KMS-11 (cell line): ENCODE results near the gene LIPK.

Experiments used
- H2AFZ ChIP-seq: fragments of 200-600 bp; sonication (generic); 2 replicates; pipeline ENCODE4 v1.6.1; 2016; ENCODE audit warnings: antibody characterized with exemption, mixed run types, low read depth
- H3K27ac ChIP-seq: fragments of 200-600 bp; sonication (generic); 2 replicates; pipeline ENCODE4 v1.6.1; 2016; ENCODE audit warnings: mild to moderate bottlenecking, mixed run types
- H3K27me3 ChIP-seq: fragments of 200-600 bp; sonication (generic); 2 replicates; pipeline ENCODE4 v1.6.1; 2017; ENCODE audit warnings: mild to moderate bottlenecking, low read depth, mixed run types, moderate library complexity; ENCODE audit not compliant: insufficient read depth
- H3K36me3 ChIP-seq: fragments of 200-600 bp; sonication (generic); 2 replicates; pipeline ENCODE4 v1.6.1; 2017; ENCODE audit warnings: mild to moderate bottlenecking, mixed run types; ENCODE audit not compliant: insufficient read depth
- H3K4me1 ChIP-seq: fragments of 200-600 bp; sonication (generic); 2 replicates; pipeline ENCODE4 v1.6.1; 2016; ENCODE audit warnings: mild to moderate bottlenecking, low read depth, mixed run types; ENCODE audit not compliant: poor library complexity, severe bottlenecking
- H3K4me2 ChIP-seq: fragments of 200-600 bp; sonication (generic); 2 replicates; pipeline ENCODE4 v1.7.0; 2016; ENCODE audit warnings: mild to moderate bottlenecking, mixed run types
- H3K4me3 ChIP-seq: fragments of 200-600 bp; sonication (generic); IDR thresholded peaks from 2 replicates; pipeline ENCODE4 v1.6.1; 2017; ENCODE audit warnings: low read depth, low read length, mixed read lengths; ENCODE audit not compliant: insufficient read depth
- H3K79me2 ChIP-seq: fragments of 200-600 bp; sonication (generic); 2 replicates; pipeline ENCODE4 v1.6.1; 2016; ENCODE audit warnings: low read depth, mixed run types; ENCODE audit not compliant: insufficient read depth
- H3K9ac ChIP-seq: fragments of 200-600 bp; sonication (generic); 2 replicates; pipeline ENCODE4 v1.6.1; 2016; ENCODE audit warnings: mild to moderate bottlenecking, mixed run types
- H4K20me1 ChIP-seq: fragments of 200-600 bp; sonication (generic); 2 replicates; pipeline ENCODE4 v1.6.1; 2016; ENCODE audit warnings: mild to moderate bottlenecking, mixed run types; ENCODE audit not compliant: insufficient read depth
- TF ChIP-seq, protein P1 (sequence below): fragments of 200-600 bp; sonication (generic); conservative IDR thresholded peaks from 2 replicates; pipeline ENCODE4 v1.6.1; 2017; ENCODE audit warnings: low read depth, mild to moderate bottlenecking, antibody characterized with exemption, low read length, moderate library complexity, mixed read lengths

The LIPK gene

DNA sequence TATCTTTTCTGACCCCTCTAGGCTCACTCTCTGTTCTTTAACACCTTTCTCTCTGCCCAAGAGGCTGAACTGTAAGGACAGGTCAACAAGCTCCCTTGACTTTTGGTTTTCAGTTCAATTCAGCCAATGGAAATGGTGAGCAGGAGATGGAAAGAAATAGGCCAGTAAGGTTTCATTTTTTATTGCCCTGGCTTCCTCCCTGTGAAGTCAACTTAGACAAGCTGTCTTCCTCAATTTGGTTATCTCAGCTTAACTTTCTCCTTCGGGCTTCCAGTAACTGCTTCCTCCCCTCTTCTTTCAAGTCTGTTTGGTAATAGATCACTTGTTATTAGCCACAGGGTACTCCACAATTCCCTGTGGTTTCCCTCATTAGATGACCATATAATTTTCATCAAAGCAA is 19.7 kb downstream of the LIPK start:
- no peak overlapping the region for H3K9ac ChIP-seq
- H3K4me2 ChIP-seq: 0 out of 2 replicates have a peak overlapping the region, but pooled peaks have one; percentile 12
- H4K20me1 ChIP-seq: no peaks in the 10 kb centered on the region
- no peaks in the 10 kb centered on the region for H3K4me1 ChIP-seq
- TF ChIP-seq, protein P1, sequence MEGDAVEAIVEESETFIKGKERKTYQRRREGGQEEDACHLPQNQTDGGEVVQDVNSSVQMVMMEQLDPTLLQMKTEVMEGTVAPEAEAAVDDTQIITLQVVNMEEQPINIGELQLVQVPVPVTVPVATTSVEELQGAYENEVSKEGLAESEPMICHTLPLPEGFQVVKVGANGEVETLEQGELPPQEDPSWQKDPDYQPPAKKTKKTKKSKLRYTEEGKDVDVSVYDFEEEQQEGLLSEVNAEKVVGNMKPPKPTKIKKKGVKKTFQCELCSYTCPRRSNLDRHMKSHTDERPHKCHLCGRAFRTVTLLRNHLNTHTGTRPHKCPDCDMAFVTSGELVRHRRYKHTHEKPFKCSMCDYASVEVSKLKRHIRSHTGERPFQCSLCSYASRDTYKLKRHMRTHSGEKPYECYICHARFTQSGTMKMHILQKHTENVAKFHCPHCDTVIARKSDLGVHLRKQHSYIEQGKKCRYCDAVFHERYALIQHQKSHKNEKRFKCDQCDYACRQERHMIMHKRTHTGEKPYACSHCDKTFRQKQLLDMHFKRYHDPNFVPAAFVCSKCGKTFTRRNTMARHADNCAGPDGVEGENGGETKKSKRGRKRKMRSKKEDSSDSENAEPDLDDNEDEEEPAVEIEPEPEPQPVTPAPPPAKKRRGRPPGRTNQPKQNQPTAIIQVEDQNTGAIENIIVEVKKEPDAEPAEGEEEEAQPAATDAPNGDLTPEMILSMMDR: no peak
- no peak overlapping the region for H3K4me3 ChIP-seq
- H2AFZ ChIP-seq: 0 out of 2 replicates have a peak overlapping the region, but pooled peaks have one; percentile 7
- no peaks in the 10 kb centered on the region for H3K79me2 ChIP-seq
- no peaks in the 10 kb centered on the region for H3K27me3 ChIP-seq
- no peaks in the 10 kb centered on the region for H3K36me3 ChIP-seq
- no peak overlapping the region for H3K27ac ChIP-seq

DNA sequence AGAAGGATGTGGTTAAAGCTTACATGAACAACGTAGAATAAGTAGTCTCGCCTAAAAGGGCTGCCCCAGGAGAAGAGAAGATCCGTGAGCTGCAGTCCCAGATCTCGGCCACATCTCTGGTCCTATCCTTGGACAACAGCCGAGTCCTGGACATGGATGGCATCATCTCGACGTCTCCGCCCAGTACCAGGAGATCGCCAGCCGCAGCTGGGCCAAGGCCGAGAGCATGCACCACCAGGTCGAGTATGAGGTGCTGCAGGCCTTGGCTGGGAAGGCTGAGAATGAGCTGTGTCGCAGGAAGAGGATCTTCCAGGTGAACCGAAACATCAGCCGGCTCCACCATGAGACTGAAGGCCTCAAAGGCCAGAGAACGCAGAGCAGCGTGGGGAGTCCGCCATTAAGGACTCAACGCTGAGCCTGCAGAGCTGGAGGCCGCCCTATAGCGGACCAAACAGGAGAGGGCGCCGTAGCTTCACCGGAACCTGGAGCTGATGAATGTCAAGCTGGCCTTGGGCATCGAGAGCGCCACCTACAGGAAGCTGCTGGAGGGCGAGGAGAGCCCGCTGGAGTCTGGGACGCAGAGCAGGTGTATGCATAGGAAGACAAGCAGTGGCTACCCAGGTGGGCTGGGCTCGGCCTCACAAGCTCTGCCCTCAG is 22.2 kb downstream of the LIPK start:
- TF ChIP-seq, protein P1: 0 out of 2 replicates have a peak, but pooled peaks have one; percentile 35
- no peak overlapping the region for H2AFZ ChIP-seq
- no peaks in the 10 kb centered on the region for H3K36me3 ChIP-seq
- H3K4me2 ChIP-seq: no peak overlapping the region
- H3K4me3 ChIP-seq: no peak overlapping the region
- no peaks in the 10 kb centered on the region for H4K20me1 ChIP-seq
- peaks cover 7% of the 10 kb centered on the region for H3K4me1 ChIP-seq
- H3K79me2 ChIP-seq: no peaks in the 10 kb centered on the region
- H3K9ac ChIP-seq: no peak overlapping the region
- H3K27ac ChIP-seq: no peak overlapping the region
- no peaks in the 10 kb centered on the region for H3K27me3 ChIP-seq

DNA sequence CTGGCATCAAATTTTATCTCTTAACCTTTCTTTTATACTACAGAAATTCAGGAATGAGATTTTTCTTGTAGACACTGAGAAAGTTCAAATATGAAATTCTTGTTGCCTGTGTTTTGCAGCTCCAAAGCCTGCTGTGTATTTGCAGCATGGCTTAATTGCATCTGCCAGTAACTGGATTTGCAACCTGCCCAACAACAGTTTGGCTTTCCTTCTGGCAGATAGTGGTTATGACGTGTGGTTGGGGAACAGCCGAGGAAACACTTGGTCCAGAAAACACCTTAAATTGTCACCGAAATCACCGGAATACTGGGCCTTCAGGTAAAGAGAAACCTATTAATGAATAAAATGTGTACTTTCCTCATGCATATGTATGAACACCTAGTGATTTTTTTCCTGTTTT is 24.8 kb downstream of the LIPK start:
- H3K79me2 ChIP-seq: no peaks in the 10 kb centered on the region
- H2AFZ ChIP-seq: no peak overlapping the region
- H3K4me1 ChIP-seq: peaks cover 12% of the 10 kb centered on the region
- H3K9ac ChIP-seq: no peak overlapping the region
- no peak overlapping the region for H3K4me3 ChIP-seq
- TF ChIP-seq, protein P1: no peak
- no peak overlapping the region for H3K4me2 ChIP-seq
- no peak overlapping the region for H3K27ac ChIP-seq
- H3K36me3 ChIP-seq: no peaks in the 10 kb centered on the region
- H3K27me3 ChIP-seq: no peaks in the 10 kb centered on the region
- no peaks in the 10 kb centered on the region for H4K20me1 ChIP-seq

DNA sequence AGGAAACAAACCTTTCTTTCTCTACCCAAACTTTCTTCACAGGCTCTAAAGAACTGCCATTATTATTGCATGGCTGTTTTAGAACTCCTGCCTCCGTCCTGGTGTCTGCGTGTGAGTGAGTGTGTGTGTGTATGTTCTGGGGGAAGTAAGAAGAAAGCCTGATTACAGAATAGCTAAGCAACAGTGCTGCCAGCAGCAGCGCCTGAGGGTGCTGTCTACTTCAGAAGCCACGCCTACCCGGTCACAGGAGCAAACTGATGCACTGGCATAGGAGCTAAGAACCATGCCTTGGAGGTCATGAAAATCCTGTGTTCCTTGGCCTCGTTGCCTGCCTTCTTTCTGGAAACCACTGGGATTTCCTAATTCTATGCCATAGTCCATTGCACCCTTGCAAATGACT is 25.2 kb downstream of the LIPK start:
- Histone ChIP-seq H3K9ac (no peak overlapping the region), H3K27me3 (no peaks in the 10 kb centered on the region), H3K27ac (no peak overlapping the region), H2AFZ (no peak overlapping the region), H3K79me2 (no peaks in the 10 kb centered on the region), H3K4me2 (no peak overlapping the region), H3K36me3 (no peaks in the 10 kb centered on the region), H4K20me1 (no peaks in the 10 kb centered on the region), H3K4me3 (no peak overlapping the region), H3K4me1 (peaks cover 12% of the 10 kb centered on the region)
- TF ChIP-seq, protein P1: no peak
